IMR-90 (cell line): ENCODE results near the gene SVBP. TPM values are rescaled to one million over a fixed set of nuclear protein-coding genes. Genes with fewer than 3 reads are reported as not detected.
A peak's percentile ranks its signal among the peaks of the same experiment; 100 is the strongest.

Experiments
- ATAC-seq: fragments of 200-7000 bp; cut with Tn5 transposase; 2 replicates; pipeline ENCODE4 v1.9.1; 2020; ENCODE audit warnings: low read depth, mild to moderate bottlenecking, moderate library complexity
- BruUV-seq: library from RNA; stranded (reverse); fragments of 400-500 nt; replicated peaks from 2 replicates; lab custom pipeline; 2021; lab: Mats Ljungman, UMichigan
- CTCF ChIA-PET: fragments of 300-600 bp; formaldehyde crosslinking; extraction: SDS; loops from one replicate; lab custom pipeline; 2021; ENCODE audit warnings: antibody characterized with exemption; lab: Yijun Ruan, JAX
- POLR2A ChIA-PET: fragments of 300-600 bp; sonication (Branson Sonifier 250); formaldehyde crosslinking; loops from one replicate; lab custom pipeline; 2022; ENCODE audit warnings: antibody characterized with exemption; ENCODE audit not compliant: unreplicated experiment; lab: Charles Lee
- DNase-seq: peaks from one replicate; pipeline ENCODE4 v3.0.0; 2013
- H2AFZ ChIP-seq: replicated peaks from 2 replicates; pipeline ENCODE3; 2013; ENCODE audit warnings: low read length, mild to moderate bottlenecking; ENCODE audit not compliant: poor library complexity
- H2AK5ac ChIP-seq: 2 replicates; pipeline ENCODE4 v1.6.1; 2013; ENCODE audit warnings: low read depth, low read length, inconsistent platforms
- H2AK9ac ChIP-seq: replicated peaks from 2 replicates; pipeline ENCODE3; 2013; ENCODE audit warnings: mild to moderate bottlenecking, low read depth, low read length, moderate library complexity; ENCODE audit not compliant: poor library complexity
- H2BK120ac ChIP-seq: 2 replicates; pipeline ENCODE4 v1.6.1; 2013; ENCODE audit warnings: low read depth, low read length, inconsistent platforms
- H2BK15ac ChIP-seq: 3 replicates; pipeline ENCODE4 v1.6.1; 2013; ENCODE audit warnings: low read depth, low read length, inconsistent platforms
- H2BK20ac ChIP-seq: 2 replicates; pipeline ENCODE4 v1.6.1; 2013; ENCODE audit warnings: low read depth, mild to moderate bottlenecking, inconsistent platforms, low read length, moderate library complexity
- H2BK5ac ChIP-seq: 2 replicates; pipeline ENCODE4 v1.6.1; 2013; ENCODE audit warnings: mild to moderate bottlenecking, low read depth, low read length, inconsistent platforms; ENCODE audit not compliant: poor library complexity, severe bottlenecking
- H3K14ac ChIP-seq: replicated peaks from 2 replicates; pipeline ENCODE4 v1.6.1; 2013; ENCODE audit warnings: low read depth, low read length, inconsistent platforms
- H3K18ac ChIP-seq: 2 replicates; pipeline ENCODE4 v1.6.1; 2013; ENCODE audit warnings: low read depth, low read length, control low read depth
- H3K23ac ChIP-seq: 2 replicates; pipeline ENCODE4 v1.6.1; 2013; ENCODE audit warnings: low read depth, low read length, inconsistent platforms
- H3K27ac ChIP-seq: 2 replicates; pipeline ENCODE4 v1.5.1; 2013; ENCODE audit warnings: mild to moderate bottlenecking, control low read depth, low read length; ENCODE audit not compliant: insufficient read depth
- H3K27me3 ChIP-seq: 2 replicates; pipeline ENCODE4 v1.6.1; 2013; ENCODE audit warnings: low read length; ENCODE audit not compliant: control insufficient read depth, insufficient read depth
- H3K36me3 ChIP-seq: 2 replicates; pipeline ENCODE4 v1.6.1; 2013; ENCODE audit warnings: low read length, mixed read lengths; ENCODE audit not compliant: control insufficient read depth, insufficient read depth
- H3K4ac ChIP-seq: 2 replicates; pipeline ENCODE4 v1.6.1; 2013; ENCODE audit warnings: low read depth, low read length, inconsistent platforms
- H3K4me1 ChIP-seq: 2 replicates; pipeline ENCODE4 v1.6.1; 2013; ENCODE audit warnings: low read length, mixed read lengths; ENCODE audit not compliant: control insufficient read depth, insufficient read depth
- H3K4me2 ChIP-seq: 2 replicates; pipeline ENCODE4 v1.6.1; 2013; ENCODE audit warnings: low read depth, mild to moderate bottlenecking, control low read depth, low read length, moderate library complexity
- H3K4me3 ChIP-seq: 2 replicates; pipeline ENCODE4 v1.5.1; 2013; ENCODE audit warnings: low read depth, mild to moderate bottlenecking, control low read depth, low read length, moderate library complexity; ENCODE audit not compliant: insufficient read depth
- H3K56ac ChIP-seq: 2 replicates; pipeline ENCODE4 v1.6.1; 2013; ENCODE audit warnings: low read length, inconsistent platforms; ENCODE audit not compliant: insufficient read depth; ENCODE audit errors: extremely low read depth
- H3K79me1 ChIP-seq, 2 experiments: 2 replicates each; pipeline ENCODE4 v1.6.1; 2013; ENCODE audit warnings: low read length in 2 of 2, inconsistent platforms in 1 of 2, low read depth in 1 of 2
- H3K9ac ChIP-seq: 2 replicates; pipeline ENCODE4 v1.6.1; 2013; ENCODE audit warnings: low read depth, low read length, control low read depth
- H3K9me1 ChIP-seq: 2 replicates; pipeline ENCODE4 v1.6.1; 2013; ENCODE audit warnings: low read length, inconsistent platforms; ENCODE audit not compliant: insufficient read depth
- H3K9me3 ChIP-seq: 2 replicates; pipeline ENCODE4 v1.6.1; 2013; ENCODE audit warnings: low read length; ENCODE audit not compliant: control insufficient read depth, insufficient read depth
- H4K20me1 ChIP-seq: 2 replicates; pipeline ENCODE4 v1.6.1; 2013; ENCODE audit warnings: low read length, inconsistent platforms; ENCODE audit not compliant: insufficient read depth
- H4K5ac ChIP-seq: 2 replicates; pipeline ENCODE4 v1.6.1; 2013; ENCODE audit warnings: mild to moderate bottlenecking, low read depth, low read length, control low read depth
- H4K8ac ChIP-seq, 2 experiments: 2 replicates each; pipeline ENCODE4 v1.6.1; 2013; ENCODE audit warnings: low read depth in 2 of 2, low read length in 2 of 2, control low read depth in 1 of 2, inconsistent platforms in 1 of 2
- H4K91ac ChIP-seq: 2 replicates; pipeline ENCODE4 v1.6.1; 2013; ENCODE audit warnings: low read depth, low read length, inconsistent platforms; ENCODE audit not compliant: insufficient read depth
- BHLHE40 ChIP-seq: fragments of 150-350 bp; IDR thresholded peaks from 2 replicates; pipeline ENCODE4 v1.6.1; 2016; ENCODE audit warnings: mild to moderate bottlenecking, low read depth, low read length
- CHD1 ChIP-seq: IDR thresholded peaks from 2 replicates; pipeline ENCODE4 v1.6.1; 2012; ENCODE audit warnings: low read depth, low read length, improper control_type of control experiment
- FOS ChIP-seq: fragments of 150-350 bp; IDR thresholded peaks from 2 replicates; pipeline ENCODE4 v1.6.1; 2016; ENCODE audit warnings: low read depth, low read length
- MAFK ChIP-seq: IDR thresholded peaks from 2 replicates; pipeline ENCODE4 v1.6.1; 2012; ENCODE audit warnings: low read depth, low read length, improper control_type of control experiment
- MAZ ChIP-seq: IDR thresholded peaks from 2 replicates; pipeline ENCODE4 v1.6.1; 2012; ENCODE audit warnings: low read depth, mild to moderate bottlenecking, low read length, improper control_type of control experiment, moderate library complexity, borderline replicate concordance
- MXI1 ChIP-seq: IDR thresholded peaks from 2 replicates; pipeline ENCODE4 v1.6.1; 2012; ENCODE audit warnings: low read depth, mild to moderate bottlenecking, low read length, moderate library complexity, borderline replicate concordance
- NFE2L2 ChIP-seq: fragments of 150-350 bp; IDR thresholded peaks from 2 replicates; pipeline ENCODE4 v1.6.1; 2016; ENCODE audit warnings: low read depth, mild to moderate bottlenecking, low read length
- POLR2A ChIP-seq: IDR thresholded peaks from 2 replicates; pipeline ENCODE4 v1.6.1; 2012; ENCODE audit warnings: mild to moderate bottlenecking, low read depth, low read length
- RAD21 ChIP-seq: IDR thresholded peaks from 2 replicates; pipeline ENCODE4 v1.6.1; 2012; ENCODE audit warnings: low read length, improper control_type of control experiment
- RFX5 ChIP-seq: IDR thresholded peaks from 2 replicates; pipeline ENCODE4 v1.8.0; 2012; ENCODE audit warnings: low read depth, mild to moderate bottlenecking, low read length, moderate library complexity
- SMC3 ChIP-seq: fragments of 150-350 bp; IDR thresholded peaks from 2 replicates; pipeline ENCODE4 v1.6.1; 2016; ENCODE audit warnings: low read depth, mild to moderate bottlenecking, antibody characterized with exemption, low read length, moderate library complexity
- WGBS, 2 experiments: methylation state at CpG; one replicate each; pipeline versions ENCODE4 v1.1.5 to v1.1.7; 2013; ENCODE audit warnings: missing lambda C conversion rate in 2 of 2; ENCODE audit not compliant: insufficient read length in 1 of 2; ENCODE audit errors: extremely low coverage in 2 of 2; 5-methylcytosine and 5-hydroxymethylcytosine counted together
- dilution Hi-C: fragments of 300-500 bp; cut with HindIII; formaldehyde crosslinking; loops from one replicate; pipeline ENCODE4 v1.14.3; 2018; ENCODE audit warnings: low sequenced_read_pairs; ENCODE audit not compliant: unreplicated experiment
- in situ Hi-C: fragments of 300-500 bp; cut with MboI; formaldehyde crosslinking; loops from 3 replicates; pipeline ENCODE4 v1.14.3; 2019; ENCODE audit warnings: low sequenced_read_pairs, inconsistent platforms, mixed read lengths
- intact Hi-C: fragments of 100-400 bp; cut with micrococcal nuclease; formaldehyde crosslinking; loops from 2 replicates; pipeline ENCODE4 v1.10.0; 2022
- polyA plus RNA-seq, 3 experiments: library from polyadenylated mRNA; depleted of rRNA; stranded (reverse); fragments of >200 nt; gene quantifications; 2 replicates each; pipeline ENCODE4 v1.2.3, GENCODE V29; 2012; ENCODE audit warnings: low replicate concordance in 1 of 3
- total RNA-seq: library from RNA; depleted of rRNA; stranded (reverse); fragments of >200 nt; gene quantifications from 2 replicates; pipeline ENCODE4 v1.2.3, GENCODE V29; 2012
- TF ChIP-seq, protein P1 (sequence below): fragments of 150-350 bp; IDR thresholded peaks from 2 replicates; pipeline ENCODE4 v1.6.1; 2017; ENCODE audit warnings: mild to moderate bottlenecking, antibody characterized with exemption, low read length, low read depth
- TF ChIP-seq, protein P2 (sequence below): conservative IDR thresholded peaks from 2 replicates; pipeline ENCODE4 v1.5.1; 2012; ENCODE audit warnings: mild to moderate bottlenecking, low read depth, low read length, improper control_type of control experiment

Gene SVBP
- total and polyA plus RNA-seq, 2 of the 4 experiments (the other 2 are of a cell fraction): 9.7 to 11.5 TPM

GRCh38 chr1:42847111-42847595 is 30.0 kb upstream of the SVBP start:
- ChIA-PET CTCF (no interaction called here), POLR2A (no interaction called here)
- Histone ChIP-seq H2BK5ac (peak overlapping the region; percentile 68), H2BK15ac (no peak overlapping the region), H3K4me3 (peak overlapping the region; percentile 65), H3K79me1 (peaks cover 18 to 33% of the 10 kb centered on the region in 2 experiments), H3K56ac (no peak overlapping the region), H4K20me1 (no peaks in the 10 kb centered on the region), H3K4me2 (peak overlapping the region; percentile 96), H3K27me3 (no peaks in the 10 kb centered on the region), H3K4ac (peak overlapping the region; percentile 77), H3K14ac (peak overlapping the region; percentile 80), H4K8ac (peak overlapping the region; percentile 21 to 90; a peak in 3 of 4 replicates), H4K91ac (peak overlapping the region; percentile 71), H3K9me3 (peaks cover 11% of the 10 kb centered on the region), H3K9me1 (peaks cover 15% of the 10 kb centered on the region), H3K27ac (peak overlapping the region; percentile 60), H2AK9ac (peak overlapping the region; percentile 97), H2BK20ac (no peak overlapping the region), H3K9ac (peak overlapping the region; percentile 82), H3K23ac (peak overlapping the region; percentile 81), H4K5ac (peak overlapping the region; percentile 14), H3K4me1 (peaks cover 6% of the 10 kb centered on the region), H3K18ac (no peak overlapping the region), H2AFZ (peak overlapping the region; percentile 96), H3K36me3 (peaks cover 24% of the 10 kb centered on the region), H2AK5ac (peak overlapping the region; percentile 62), H2BK120ac (no peak overlapping the region)
- 20% methylated on average over 5 of the region's 6 CpGs; no CpG with 5 or more reads in 1 of the 2 experiments for WGBS, 2 experiments
- DNase-seq: no peak
- dilution Hi-C loops: no loop called here
- in situ Hi-C loops: no loop called here
- no TSS peak for BruUV-seq
- no peak for ATAC-seq
- TF ChIP-seq, protein P1, sequence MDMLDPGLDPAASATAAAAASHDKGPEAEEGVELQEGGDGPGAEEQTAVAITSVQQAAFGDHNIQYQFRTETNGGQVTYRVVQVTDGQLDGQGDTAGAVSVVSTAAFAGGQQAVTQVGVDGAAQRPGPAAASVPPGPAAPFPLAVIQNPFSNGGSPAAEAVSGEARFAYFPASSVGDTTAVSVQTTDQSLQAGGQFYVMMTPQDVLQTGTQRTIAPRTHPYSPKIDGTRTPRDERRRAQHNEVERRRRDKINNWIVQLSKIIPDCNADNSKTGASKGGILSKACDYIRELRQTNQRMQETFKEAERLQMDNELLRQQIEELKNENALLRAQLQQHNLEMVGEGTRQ: no peak
- TF ChIP-seq BHLHE40 (no peak), NFE2L2 (no peak), RAD21 (no peak), SMC3 (no peak), RFX5 (no peak), FOS (no peak), MXI1 (no peak), MAZ (no peak), POLR2A (no peak), MAFK (no peak), CHD1 (no peak)
- TF ChIP-seq, protein P2, sequence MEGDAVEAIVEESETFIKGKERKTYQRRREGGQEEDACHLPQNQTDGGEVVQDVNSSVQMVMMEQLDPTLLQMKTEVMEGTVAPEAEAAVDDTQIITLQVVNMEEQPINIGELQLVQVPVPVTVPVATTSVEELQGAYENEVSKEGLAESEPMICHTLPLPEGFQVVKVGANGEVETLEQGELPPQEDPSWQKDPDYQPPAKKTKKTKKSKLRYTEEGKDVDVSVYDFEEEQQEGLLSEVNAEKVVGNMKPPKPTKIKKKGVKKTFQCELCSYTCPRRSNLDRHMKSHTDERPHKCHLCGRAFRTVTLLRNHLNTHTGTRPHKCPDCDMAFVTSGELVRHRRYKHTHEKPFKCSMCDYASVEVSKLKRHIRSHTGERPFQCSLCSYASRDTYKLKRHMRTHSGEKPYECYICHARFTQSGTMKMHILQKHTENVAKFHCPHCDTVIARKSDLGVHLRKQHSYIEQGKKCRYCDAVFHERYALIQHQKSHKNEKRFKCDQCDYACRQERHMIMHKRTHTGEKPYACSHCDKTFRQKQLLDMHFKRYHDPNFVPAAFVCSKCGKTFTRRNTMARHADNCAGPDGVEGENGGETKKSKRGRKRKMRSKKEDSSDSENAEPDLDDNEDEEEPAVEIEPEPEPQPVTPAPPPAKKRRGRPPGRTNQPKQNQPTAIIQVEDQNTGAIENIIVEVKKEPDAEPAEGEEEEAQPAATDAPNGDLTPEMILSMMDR: no peak
- intact Hi-C loops: loop anchor here (10.0 kb wide), 1 partner anchor 162 kb away; the partner anchor contains the start of gene YBX1
